B cell (primary cell): Measurements from ENCODE around the gene ESRRA. TPM values are rescaled to one million over a fixed set of nuclear protein-coding genes. Genes with fewer than 3 reads are reported as not detected.
A peak's percentile ranks its signal among the peaks of the same experiment; 100 is the strongest.
"Not testable (repeated sequence)": the region's sequence is repeated elsewhere in the genome, so short reads cannot be mapped to it uniquely, and the experiment has no call there.

Source experiments
- ATAC-seq: fragments of 200-7000 bp; cut with Tn5 transposase; one replicate; pipeline ENCODE4 v1.10.0; 2021; ENCODE audit warnings: low read depth, mild to moderate bottlenecking, moderate number of reproducible peaks, moderate library complexity
- CTCF ChIA-PET: fragments of 350-600 bp; sonication (Branson Sonifier 250); formaldehyde crosslinking; loops from one replicate; lab custom pipeline; 2021; ENCODE audit warnings: antibody characterized with exemption, inconsistent platforms; lab: Charles Lee
- POLR2A ChIA-PET: fragments of 350-600 bp; sonication (Branson Sonifier 250); formaldehyde crosslinking; loops from one replicate; lab custom pipeline; 2021; ENCODE audit warnings: antibody characterized with exemption; lab: Charles Lee
- DNase-seq: peaks from one replicate; pipeline ENCODE4 v3.0.0; 2013
- H2AFZ ChIP-seq: 2 replicates; pipeline ENCODE4 v1.6.1; 2012; ENCODE audit warnings: mild to moderate bottlenecking, low read depth, low read length; ENCODE audit not compliant: insufficient read depth, poor library complexity, severe bottlenecking
- H3K27ac ChIP-seq, 2 donors: 1 replicate in 1 of 2; 2 replicates in 1 of 2; pipeline ENCODE4 v1.5.1; 2012 to 2013; ENCODE audit warnings: low read length in 2 of 2, mild to moderate bottlenecking in 2 of 2, moderate library complexity in 1 of 2
- H3K27me3 ChIP-seq, 4 experiments: fragments of 200-600 bp in 1 of 4; sonication (generic) in 1 of 4; replicated peaks in 1 of 4; 1 replicate in 2 of 4; 2 replicates in 2 of 4; pipeline versions ENCODE4 v1.6.1 to v1.7.0; 2013 to 2016; ENCODE audit warnings: low read length in 3 of 4, mild to moderate bottlenecking in 2 of 4, mixed read lengths in 1 of 4, moderate library complexity in 1 of 4; ENCODE audit not compliant: insufficient read depth in 4 of 4, control insufficient read depth in 3 of 4; ENCODE audit errors: control extremely low read depth in 1 of 4
- H3K36me3 ChIP-seq, 2 experiments: replicated peaks in 1 of 2; 1 replicate in 1 of 2; 2 replicates in 1 of 2; pipeline versions ENCODE4 v1.6.1 to v1.7.1; 2013; ENCODE audit warnings: low read length in 1 of 2; ENCODE audit not compliant: insufficient read depth in 2 of 2, control insufficient read depth in 1 of 2; ENCODE audit errors: control extremely low read depth in 1 of 2, extremely low read depth in 1 of 2
- H3K4me1 ChIP-seq, 2 donors: fragments of 200-600 bp in 1 of 2; sonication (generic) in 1 of 2; 1 replicate in 1 of 2; 2 replicates in 1 of 2; pipeline versions ENCODE4 v1.5.1 to v1.6.1; 2013 to 2017; ENCODE audit warnings: low read length in 2 of 2; ENCODE audit not compliant: control insufficient read depth in 2 of 2, insufficient read depth in 2 of 2
- H3K4me2 ChIP-seq: replicated peaks from 2 replicates; pipeline ENCODE3; 2012; ENCODE audit warnings: mild to moderate bottlenecking, low read depth, low read length; ENCODE audit not compliant: poor library complexity, severe bottlenecking
- H3K4me3 ChIP-seq, 5 experiments: fragments of 200-600 bp in 1 of 5; sonication (generic) in 1 of 5; 1 replicate in 3 of 5; 2 replicates in 2 of 5; pipeline versions ENCODE4 v1.5.1 to v1.7.0; 2011 to 2016; ENCODE audit warnings: low read length in 4 of 5, mild to moderate bottlenecking in 4 of 5, low read depth in 2 of 5, control low read depth in 1 of 5, moderate library complexity in 1 of 5; ENCODE audit not compliant: insufficient read depth in 1 of 5; ENCODE audit errors: control extremely low read depth in 1 of 5, extremely low read depth in 1 of 5
- H3K79me2 ChIP-seq: fragments of 200-600 bp; sonication (generic); one replicate; pipeline ENCODE4 v1.6.0; 2016; ENCODE audit warnings: low read length; ENCODE audit not compliant: control insufficient read depth, insufficient read depth
- H3K9ac ChIP-seq: fragments of 200-600 bp; sonication (generic); 2 replicates; pipeline ENCODE4 v1.6.1; 2017; ENCODE audit warnings: mild to moderate bottlenecking, low read length, moderate library complexity
- H3K9me3 ChIP-seq, 3 donors: one replicate each; pipeline versions ENCODE4 v1.6.1 to v1.7.1; 2013; ENCODE audit warnings: low read length in 2 of 3; ENCODE audit not compliant: control insufficient read depth in 2 of 3, insufficient read depth in 1 of 3; ENCODE audit errors: control extremely low read depth in 1 of 3
- H4K20me1 ChIP-seq: 2 replicates; pipeline ENCODE4 v1.6.0; 2012; ENCODE audit warnings: mild to moderate bottlenecking, low read length; ENCODE audit not compliant: insufficient read depth, control insufficient read depth, poor library complexity, severe bottlenecking
- H3K27ac Mint-ChIP-seq: one replicate; pipeline ENCODE4 v1.8.0; 2021; ENCODE audit warnings: mixed read lengths
- H3K27me3 Mint-ChIP-seq: one replicate; pipeline ENCODE4 v1.8.0; 2021; ENCODE audit warnings: mixed read lengths
- H3K4me1 Mint-ChIP-seq: one replicate; pipeline ENCODE4 v1.8.0; 2021; ENCODE audit warnings: mixed read lengths
- H3K4me3 Mint-ChIP-seq: one replicate; pipeline ENCODE4 v1.8.0; 2021; ENCODE audit warnings: mixed read lengths
- H3K9me3 Mint-ChIP-seq: one replicate; pipeline ENCODE4 v1.8.0; 2022; ENCODE audit warnings: mixed read lengths; ENCODE audit not compliant: insufficient read depth
- EZH2 ChIP-seq: IDR thresholded peaks from 2 replicates; pipeline ENCODE4 v1.6.1; 2012; ENCODE audit warnings: borderline replicate concordance, low read depth, mild to moderate bottlenecking, moderate library complexity, low read length; ENCODE audit not compliant: insufficient read depth, poor library complexity, severe bottlenecking
- WGBS: methylation state at CpG from one replicate; pipeline ENCODE4 v1.1.5; 2013; ENCODE audit warnings: missing lambda C conversion rate; ENCODE audit not compliant: insufficient coverage; 5-methylcytosine and 5-hydroxymethylcytosine counted together
- intact Hi-C: fragments of 100-400 bp; cut with micrococcal nuclease; formaldehyde crosslinking; loops from one replicate; pipeline ENCODE4 v1.10.0; 2022
- polyA plus RNA-seq: library from polyadenylated mRNA; depleted of rRNA; stranded (reverse); fragments of >200 nt; gene quantifications from 2 replicates; pipeline ENCODE4 v1.2.3, GENCODE V29; 2012
- total RNA-seq, 2 donors: library from RNA; stranded (reverse); fragments of 120-200 nt in 1 of 2; gene quantifications; 1 replicate in 1 of 2; 2 replicates in 1 of 2; pipeline versions ENCODE4 v1.2.3 to v1.2.4, GENCODE V29; 2013 to 2022
- TF ChIP-seq, protein P1 (sequence below): fragments of 200-600 bp; IDR thresholded peaks from one replicate; pipeline ENCODE4 v1.8.0; 2022; ENCODE audit warnings: antibody characterized with exemption, mild to moderate bottlenecking

Gene ESRRA
- total and polyA plus RNA-seq, 2 donors (not counting 1 experiment from before 2014, with no cell fraction given) = 16.3 to 39.6 TPM

DNA sequence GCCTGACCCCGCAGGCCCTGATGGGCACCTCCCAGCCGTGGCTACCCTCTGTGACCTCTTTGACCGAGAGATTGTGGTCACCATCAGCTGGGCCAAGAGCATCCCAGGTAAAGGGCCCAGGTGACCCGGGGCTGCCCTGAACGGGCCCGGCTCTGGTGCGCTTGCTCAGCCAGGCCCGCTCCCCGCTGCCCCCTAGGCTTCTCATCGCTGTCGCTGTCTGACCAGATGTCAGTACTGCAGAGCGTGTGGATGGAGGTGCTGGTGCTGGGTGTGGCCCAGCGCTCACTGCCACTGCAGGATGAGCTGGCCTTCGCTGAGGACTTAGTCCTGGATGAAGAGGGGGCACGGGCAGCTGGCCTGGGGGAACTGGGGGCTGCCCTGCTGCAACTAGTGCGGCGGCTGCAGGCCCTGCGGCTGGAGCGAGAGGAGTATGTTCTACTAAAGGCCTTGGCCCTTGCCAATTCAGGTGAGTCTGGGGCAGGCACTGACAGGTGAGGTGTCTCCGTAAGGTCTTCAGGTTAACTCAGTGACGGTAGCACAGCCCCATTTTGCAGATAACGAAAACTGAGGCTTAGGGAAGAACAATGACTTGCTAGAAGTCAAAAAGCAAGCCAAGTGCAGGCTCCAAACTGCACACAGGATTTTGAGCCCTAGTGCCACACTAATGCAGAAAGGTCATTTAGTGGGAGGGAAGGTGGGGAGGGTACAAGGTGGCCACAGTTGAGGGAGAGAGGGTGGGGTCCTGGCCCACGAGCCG, 9.7 kb downstream of the ESRRA start:
- DNase-seq (no peak), ATAC-seq (no peak)
- H4K20me1 ChIP-seq = peaks cover 21% of the 10 kb centered on the region
- H3K79me2 ChIP-seq = peaks cover 37% of the 10 kb centered on the region
- intact Hi-C loops = loop anchor here (5.0 kb wide), 1 partner anchor 427 kb away; the partner anchor contains the start of gene RASGRP2
- H3K9me3 Mint-ChIP-seq = no peaks in the 10 kb centered on the region
- peaks cover 32% of the 10 kb centered on the region for H3K4me1 Mint-ChIP-seq
- ChIA-PET CTCF (interaction anchor here (0.6 to 1.7 kb wide), 3 partner anchors 10 to 116 kb away, joined by 3 to 5 read pairs (median 4); no protein-coding TSS in a partner anchor), POLR2A (interaction anchor here (0.6 kb wide), 1 partner anchor 19 kb away, joined by 4 read pairs; no protein-coding TSS in a partner anchor)
- peaks cover 0 to 32% of the 10 kb centered on the region in 2 experiments for H3K36me3 ChIP-seq
- H3K27ac Mint-ChIP-seq = no peak overlapping the region
- H3K4me1 ChIP-seq = peaks cover 8 to 26% of the 10 kb centered on the region in 2 donors
- no peak overlapping the region for H3K4me2 ChIP-seq
- peak overlapping the region; percentile 10 for H3K4me3 Mint-ChIP-seq
- H3K4me3 ChIP-seq = no peak overlapping the region
- no peaks in the 10 kb centered on the region for H3K9me3 ChIP-seq
- TF ChIP-seq EZH2 = no peak
- TF ChIP-seq, protein P1, sequence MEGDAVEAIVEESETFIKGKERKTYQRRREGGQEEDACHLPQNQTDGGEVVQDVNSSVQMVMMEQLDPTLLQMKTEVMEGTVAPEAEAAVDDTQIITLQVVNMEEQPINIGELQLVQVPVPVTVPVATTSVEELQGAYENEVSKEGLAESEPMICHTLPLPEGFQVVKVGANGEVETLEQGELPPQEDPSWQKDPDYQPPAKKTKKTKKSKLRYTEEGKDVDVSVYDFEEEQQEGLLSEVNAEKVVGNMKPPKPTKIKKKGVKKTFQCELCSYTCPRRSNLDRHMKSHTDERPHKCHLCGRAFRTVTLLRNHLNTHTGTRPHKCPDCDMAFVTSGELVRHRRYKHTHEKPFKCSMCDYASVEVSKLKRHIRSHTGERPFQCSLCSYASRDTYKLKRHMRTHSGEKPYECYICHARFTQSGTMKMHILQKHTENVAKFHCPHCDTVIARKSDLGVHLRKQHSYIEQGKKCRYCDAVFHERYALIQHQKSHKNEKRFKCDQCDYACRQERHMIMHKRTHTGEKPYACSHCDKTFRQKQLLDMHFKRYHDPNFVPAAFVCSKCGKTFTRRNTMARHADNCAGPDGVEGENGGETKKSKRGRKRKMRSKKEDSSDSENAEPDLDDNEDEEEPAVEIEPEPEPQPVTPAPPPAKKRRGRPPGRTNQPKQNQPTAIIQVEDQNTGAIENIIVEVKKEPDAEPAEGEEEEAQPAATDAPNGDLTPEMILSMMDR = no peak
- H3K27me3 ChIP-seq = no peaks in the 10 kb centered on the region
- no peak overlapping the region for H2AFZ ChIP-seq
- H3K9ac ChIP-seq = no peak overlapping the region
- no peak overlapping the region for H3K27ac ChIP-seq
- 96% methylated on average over 23 of the region's 24 CpGs for WGBS
- H3K27me3 Mint-ChIP-seq = no peaks in the 10 kb centered on the region

DNA sequence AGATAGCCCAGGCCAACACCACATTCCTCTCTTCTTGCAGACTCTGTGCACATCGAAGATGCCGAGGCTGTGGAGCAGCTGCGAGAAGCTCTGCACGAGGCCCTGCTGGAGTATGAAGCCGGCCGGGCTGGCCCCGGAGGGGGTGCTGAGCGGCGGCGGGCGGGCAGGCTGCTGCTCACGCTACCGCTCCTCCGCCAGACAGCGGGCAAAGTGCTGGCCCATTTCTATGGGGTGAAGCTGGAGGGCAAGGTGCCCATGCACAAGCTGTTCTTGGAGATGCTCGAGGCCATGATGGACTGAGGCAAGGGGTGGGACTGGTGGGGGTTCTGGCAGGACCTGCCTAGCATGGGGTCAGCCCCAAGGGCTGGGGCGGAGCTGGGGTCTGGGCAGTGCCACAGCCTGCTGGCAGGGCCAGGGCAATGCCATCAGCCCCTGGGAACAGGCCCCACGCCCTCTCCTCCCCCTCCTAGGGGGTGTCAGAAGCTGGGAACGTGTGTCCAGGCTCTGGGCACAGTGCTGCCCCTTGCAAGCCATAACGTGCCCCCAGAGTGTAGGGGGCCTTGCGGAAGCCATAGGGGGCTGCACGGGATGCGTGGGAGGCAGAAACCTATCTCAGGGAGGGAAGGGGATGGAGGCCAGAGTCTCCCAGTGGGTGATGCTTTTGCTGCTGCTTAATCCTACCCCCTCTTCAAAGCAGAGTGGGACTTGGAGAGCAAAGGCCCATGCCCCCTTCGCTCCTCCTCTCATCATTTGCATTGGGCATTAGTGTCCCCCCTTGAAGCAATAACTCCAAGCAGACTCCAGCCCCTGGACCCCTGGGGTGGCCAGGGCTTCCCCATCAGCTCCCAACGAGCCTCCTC, 10.6 kb downstream of the ESRRA start:
- WGBS = 87% methylated on average over 21 of the region's 25 CpGs
- peak overlapping the region; percentile 99 to 100 for H3K27ac ChIP-seq
- peaks cover 17% of the 10 kb centered on the region for H4K20me1 ChIP-seq
- intact Hi-C loops = loop anchor here (5.0 kb wide), 1 partner anchor 426 kb away; the partner anchor contains the start of gene RASGRP2
- Mint-ChIP-seq H3K4me1 (peaks cover 35% of the 10 kb centered on the region), H3K4me3 (peak overlapping the region; percentile 98), H3K27ac (peak overlapping the region; percentile 100)
- ChIA-PET POLR2A (interaction anchor here (0.6 to 2.5 kb wide), 2 partner anchors 18 to 25 kb away, joined by 4 to 50 read pairs; partner anchors contain the start of gene CCDC88B), CTCF (interaction anchor here (0.6 to 4.7 kb wide), 11 partner anchors 11 to 373 kb away, joined by 3 to 188 read pairs (median 16); partner anchors contain the start of genes CCDC88B, ESRRA, FERMT3 and RPS6KA4)
- not testable (repeated sequence) for ATAC-seq, H2AFZ ChIP-seq, H3K4me2 ChIP-seq, H3K27me3 Mint-ChIP-seq, H3K9me3 Mint-ChIP-seq, H3K4me3 ChIP-seq, H3K27me3 ChIP-seq, DNase-seq, H3K9me3 ChIP-seq, H3K9ac ChIP-seq
- H3K79me2 ChIP-seq = peaks cover 31% of the 10 kb centered on the region
- H3K36me3 ChIP-seq = peaks cover 0 to 29% of the 10 kb centered on the region in 2 experiments
- H3K4me1 ChIP-seq = peaks cover 8 to 26% of the 10 kb centered on the region in 2 donors
